ENCODE data around the gene LUZP2. TPM values are rescaled to one million over a fixed set of nuclear protein-coding genes. Genes with fewer than 3 reads are reported as not detected.

LUZP2 gene
- total and polyA plus RNA-seq, 2 of the 8 experiments (the other 6 are each of a cell fraction or from before 2014, with no cell fraction given): 0.79 to 1.5 TPM

DNA sequence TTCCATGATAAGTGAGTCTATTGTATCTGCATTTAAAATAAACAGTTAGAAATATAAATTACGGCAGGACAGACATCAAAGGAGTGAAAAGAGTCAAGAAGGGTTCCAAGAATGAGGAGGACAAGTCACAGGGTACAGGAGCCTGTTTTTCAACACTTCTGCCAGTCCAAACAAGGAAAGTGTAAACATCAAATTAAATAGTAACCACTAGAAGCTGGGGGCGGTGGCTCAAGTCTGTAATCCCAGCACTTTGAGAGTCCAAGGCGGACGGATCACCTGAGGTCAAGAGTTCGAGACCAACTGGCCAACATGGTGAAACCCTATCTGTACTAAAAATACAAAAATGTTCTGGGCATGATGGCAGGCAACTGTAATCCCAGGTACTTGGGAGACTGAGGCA is 219.6 kb downstream of the LUZP2 start:
- Histone ChIP-seq H2BK15ac (ENCODE audit: low read length) (no peak overlapping the region), H4K20me1 (replicated peaks in 1 of 2; ENCODE audit: control insufficient read depth in 1 of 2, insufficient read depth in 2 of 2, low read length in 2 of 2) (no peaks in the 10 kb centered on the region), H3K18ac (ENCODE audit: extremely low read depth, low read length) (no peak overlapping the region), H3K4me2 (ENCODE audit: insufficient read depth in 1 of 2, low read depth in 2 of 2, low read length in 2 of 2) (no peak overlapping the region), H3K9ac (replicated peaks in 1 of 4; ENCODE audit: extremely low read depth in 1 of 4, low read depth in 3 of 4, low read length in 3 of 4) (no peak overlapping the region), H3K27ac (ENCODE audit: low read depth, low read length) (no peak overlapping the region), H4K5ac (ENCODE audit: insufficient read length, low read depth, low read length) (no peak overlapping the region), H2BK120ac (replicated peaks; ENCODE audit: low read depth, low read length) (no peak overlapping the region), H3K9me3 (ENCODE audit: insufficient read depth in 2 of 2, low read depth in 1 of 2, low read length in 1 of 2) (no peaks in the 10 kb centered on the region), H3K36me3 (ENCODE audit: control insufficient read depth in 2 of 4, insufficient read depth in 4 of 4, low read length in 3 of 4) (no peaks in the 10 kb centered on the region), H3K23ac (ENCODE audit: insufficient read length) (no peak overlapping the region), H4K91ac (replicated peaks; ENCODE audit: insufficient read length, low read length) (no peak overlapping the region), H4K8ac (ENCODE audit: extremely low read depth, insufficient read depth, low read length) (no peak overlapping the region), H3K27me3 (replicated peaks in 1 of 4; ENCODE audit: control insufficient read depth in 3 of 4, extremely low read depth in 1 of 4, insufficient read depth in 3 of 4, low read length in 3 of 4) (peaks cover 0 to 1% (median 0%) of the 10 kb centered on the region in 4 experiments; a peak in 1 of 7 replicates), H2BK20ac (ENCODE audit: low read length) (no peak overlapping the region), H2BK12ac (ENCODE audit: low read depth, low read length) (no peak overlapping the region), H3K79me1 (ENCODE audit: low read depth, low read length) (no peaks in the 10 kb centered on the region), H2BK5ac (ENCODE audit: low read depth, low read length) (no peak overlapping the region), H3K14ac (ENCODE audit: insufficient read length) (no peak overlapping the region), H2AFZ (ENCODE audit: low read length) (no peak overlapping the region), H2AK5ac (ENCODE audit: low read depth, low read length) (no peak overlapping the region), H3K4me3 (ENCODE audit: extremely low read depth in 1 of 4, insufficient read depth in 2 of 4, low read depth in 3 of 4, low read length in 4 of 4) (no peak overlapping the region), H3K4ac (replicated peaks; ENCODE audit: insufficient read length, low read depth, low read length) (no peak overlapping the region), H3K56ac (replicated peaks; ENCODE audit: insufficient read length, low read depth, low read length) (no peak overlapping the region), H3K23me2 (ENCODE audit: low read depth, low read length) (no peaks in the 10 kb centered on the region), H3K4me1 (replicated peaks in 1 of 4; ENCODE audit: control insufficient read depth in 3 of 4, insufficient read depth in 4 of 4, low read length in 3 of 4) (no peaks in the 10 kb centered on the region), H3K79me2 (ENCODE audit: control insufficient read depth in 1 of 2, insufficient read depth in 2 of 2, low read length in 2 of 2) (no peaks in the 10 kb centered on the region)
- CTCF ChIA-PET (ENCODE audit: partially characterized antibody): no interaction called here
- FAIRE-seq (no peak), DNase-seq (ENCODE audit: low read depth in 1 of 2, low spot score in 2 of 2) (no peak)
- 98% methylated on average over 5 of the region's 5 CpGs; no CpG with 5 or more reads in 1 of the 2 experiments for WGBS, 2 experiments (ENCODE audit: extremely low coverage in 1 of 2, insufficient coverage in 1 of 2, insufficient read length in 1 of 2, insufficient replicate concordance in 2 of 2, low coverage in 1 of 2, low lambda C conversion rate in 2 of 2, missing lambda C conversion rate in 1 of 2)
- TF ChIP-seq TAF1 (IDR thresholded peaks at IDR 0.05; ENCODE audit: low read depth, low read length) (no peak), MAFK (IDR thresholded peaks at IDR 0.05; ENCODE audit: low read depth, low read length) (no peak), KDM4A (IDR thresholded peaks at IDR 0.05; ENCODE audit: low read depth, low read length, severe bottlenecking) (no peak), CREB1 (IDR thresholded peaks at IDR 0.05) (no peak), SIX5 (IDR thresholded peaks at IDR 0.05; ENCODE audit: low read depth, low read length) (no peak), TAF7 (optimal IDR thresholded peaks at IDR 0.05; ENCODE audit: borderline replicate concordance, low read depth, low read length) (no peak), RBBP5 (IDR thresholded peaks at IDR 0.05; ENCODE audit: borderline replicate concordance, low read depth, low read length) (no peak), RAD21 (IDR thresholded peaks at IDR 0.05 in 1 of 2, conservative IDR thresholded peaks at IDR 0.05 in 1 of 2; ENCODE audit: low read depth in 2 of 2, low read length in 2 of 2) (no peak), NANOG (IDR thresholded peaks at IDR 0.05; ENCODE audit: insufficient read depth, low read depth, low read length, poor library complexity, severe bottlenecking) (no peak), CHD2 (IDR thresholded peaks at IDR 0.05; ENCODE audit: low read length) (no peak), ZNF274 (IDR thresholded peaks at IDR 0.05; ENCODE audit: borderline replicate concordance, extremely low read depth, low read length) (no peak)
- POLR2A ChIA-PET (ENCODE audit: partially characterized antibody): no interaction called here

All from H1 (cell line).